Spleen (tissue), 11 donors: Measurements from ENCODE around the gene USP36. TPM values are rescaled to one million over a fixed set of nuclear protein-coding genes. Genes with fewer than 3 reads are reported as not detected.

Experiments used
- DNase-seq: peaks from one replicate; pipeline ENCODE4 v3.0.0-alpha.2; 2020
- H3K27ac ChIP-seq, 8 donors: fragments of 200-600 bp; sonication (generic) in 7 of 8; 1 replicate in 4 of 8; 2 replicates in 4 of 8; pipeline versions ENCODE4 v1.5.0 to v1.8.0; 2016 to 2021; ENCODE audit warnings: inconsistent platforms in 4 of 8, mild to moderate bottlenecking in 4 of 8, moderate library complexity in 1 of 8
- H3K27me3 ChIP-seq, 7 donors: fragments of 200-600 bp; sonication (generic) in 6 of 7; replicated peaks in 1 of 7; 1 replicate in 4 of 7; 2 replicates in 3 of 7; pipeline versions ENCODE4 v1.5.0 to v1.8.0; 2016 to 2021; ENCODE audit warnings: inconsistent platforms in 3 of 7, mild to moderate bottlenecking in 1 of 7
- H3K36me3 ChIP-seq, 6 donors: fragments of 200-600 bp; sonication (generic) in 5 of 6; 1 replicate in 4 of 6; 2 replicates in 2 of 6; pipeline versions ENCODE4 v1.5.0 to v1.8.0; 2016 to 2021; ENCODE audit warnings: inconsistent platforms in 2 of 6
- H3K4me1 ChIP-seq, 6 donors: fragments of 200-600 bp; sonication (generic) in 5 of 6; 1 replicate in 3 of 6; 2 replicates in 3 of 6; pipeline versions ENCODE4 v1.5.0 to v1.8.0; 2016 to 2021; ENCODE audit warnings: inconsistent platforms in 3 of 6
- H3K4me3 ChIP-seq, 8 donors: fragments of 200-600 bp; sonication (generic) in 7 of 8; 1 replicate in 4 of 8; 2 replicates in 4 of 8; pipeline versions ENCODE4 v1.5.0 to v1.8.0; 2016 to 2021; ENCODE audit warnings: inconsistent platforms in 4 of 8, mild to moderate bottlenecking in 4 of 8, moderate library complexity in 2 of 8
- H3K9me3 ChIP-seq, 8 donors: fragments of 200-600 bp; sonication (generic) in 7 of 8; 1 replicate in 4 of 8; 2 replicates in 4 of 8; pipeline versions ENCODE4 v1.5.0 to v1.8.0; 2016 to 2021; ENCODE audit warnings: inconsistent platforms in 4 of 8
- POLR2A ChIP-seq, 3 donors: fragments of 450-650 bp; IDR thresholded peaks; one replicate each; pipeline ENCODE4 v1.5.1; 2017; ENCODE audit warnings: antibody characterized with exemption in 3 of 3, mild to moderate bottlenecking in 1 of 3
- POLR2AphosphoS5 ChIP-seq, 3 donors: sonication (generic); formaldehyde crosslinking; IDR thresholded peaks; one replicate each; pipeline ENCODE4 v1.5.1; 2017; ENCODE audit warnings: antibody characterized with exemption in 3 of 3
- WGBS, 5 donors: extraction: QIAGEN DNeasy Blood & Tissue Kit in 3 of 5; methylation state at CpG; one replicate each; pipeline versions ENCODE4 v1.1.5 to v1.1.7; 2013 to 2018; 5-methylcytosine and 5-hydroxymethylcytosine counted together
- intact Hi-C: fragments of 100-400 bp; cut with DNase I; formaldehyde crosslinking; loops from one replicate; pipeline ENCODE4 v1.15.0; 2023; ENCODE audit warnings: low total_unique reads
- polyA plus RNA-seq, 3 donors: library from polyadenylated mRNA; stranded (reverse); fragments of 200-250 nt; gene quantifications; one replicate each; pipeline ENCODE4 v1.2.1, GENCODE V29; 2013
- total RNA-seq, 7 donors: library from RNA; depleted of rRNA in 3 of 7; stranded (reverse); fragments of >200 nt in 3 of 7; fragmentation: NEBNext Ultra II Directional in 4 of 7; extraction: Animal tissue kit (Norgen Biotek cat#: 25700) in 4 of 7; gene quantifications; one replicate each; pipeline versions ENCODE4 v1.1.0 to v1.2.1, GENCODE V29; 2016 to 2021
- TF ChIP-seq, protein P1 (sequence below), 11 experiments: fragments of 200-600 bp in 7 of 11; fragments of 450-650 bp in 4 of 11; sonication (generic) in 4 of 11; IDR thresholded peaks in 8 of 11; conservative IDR thresholded peaks in 3 of 11; 1 replicate in 7 of 11; 2 replicates in 4 of 11; pipeline versions ENCODE4 v1.4.0 to v1.8.0; 2016 to 2021; ENCODE audit warnings: antibody characterized with exemption in 11 of 11, inconsistent platforms in 4 of 11, mild to moderate bottlenecking in 1 of 11
- donor health status: healthy with polysubstance abuse.
- donor health status: DM: no; HTN: no; CAD: no; lungs with moderate emphysema.
- donor health status: DM: no; HTN: no; CAD: no.
- donor health status: Bipolar disorder and iron deficiency.
- donor health status: healthy.
- donor health status: DM: no; HTN: no; CAD: no.
- donor health status: DM: yes; HTN: yes; CAD: no.

Gene USP36
- total and polyA plus RNA-seq, 10 donors: 13.4 to 95.0 (median 51.6) TPM

- WGBS, 5 donors: 94 to 100% (median 98%) methylated on average over 1 of the region's 1 CpG
- Histone ChIP-seq H3K36me3 (no peaks in the 10 kb centered on the region), H3K4me3 (no peak overlapping the region), H3K4me1 (peaks cover 22 to 66% (median 41%) of the 10 kb centered on the region in 6 donors), H3K27me3 (no peaks in the 10 kb centered on the region), H3K9me3 (no peaks in the 10 kb centered on the region), H3K27ac (peak overlapping the region in 3 of 8 donors; percentile 71 to 99 (median 98))
- intact Hi-C loops: no loop called here
- no peak for TF ChIP-seq POLR2AphosphoS5 (IDR thresholded peaks at IDR 0.05)
- TF ChIP-seq POLR2A (IDR thresholded peaks at IDR 0.05): no peak
- TF ChIP-seq, protein P1, sequence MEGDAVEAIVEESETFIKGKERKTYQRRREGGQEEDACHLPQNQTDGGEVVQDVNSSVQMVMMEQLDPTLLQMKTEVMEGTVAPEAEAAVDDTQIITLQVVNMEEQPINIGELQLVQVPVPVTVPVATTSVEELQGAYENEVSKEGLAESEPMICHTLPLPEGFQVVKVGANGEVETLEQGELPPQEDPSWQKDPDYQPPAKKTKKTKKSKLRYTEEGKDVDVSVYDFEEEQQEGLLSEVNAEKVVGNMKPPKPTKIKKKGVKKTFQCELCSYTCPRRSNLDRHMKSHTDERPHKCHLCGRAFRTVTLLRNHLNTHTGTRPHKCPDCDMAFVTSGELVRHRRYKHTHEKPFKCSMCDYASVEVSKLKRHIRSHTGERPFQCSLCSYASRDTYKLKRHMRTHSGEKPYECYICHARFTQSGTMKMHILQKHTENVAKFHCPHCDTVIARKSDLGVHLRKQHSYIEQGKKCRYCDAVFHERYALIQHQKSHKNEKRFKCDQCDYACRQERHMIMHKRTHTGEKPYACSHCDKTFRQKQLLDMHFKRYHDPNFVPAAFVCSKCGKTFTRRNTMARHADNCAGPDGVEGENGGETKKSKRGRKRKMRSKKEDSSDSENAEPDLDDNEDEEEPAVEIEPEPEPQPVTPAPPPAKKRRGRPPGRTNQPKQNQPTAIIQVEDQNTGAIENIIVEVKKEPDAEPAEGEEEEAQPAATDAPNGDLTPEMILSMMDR (IDR thresholded peaks at IDR 0.05 in 8 of 11, conservative IDR thresholded peaks at IDR 0.05 in 3 of 11): no peak
- no peak for DNase-seq
These were observed 55.0 kb downstream of the USP36 start for GRCh38 chr17:78785663-78786057.

DNA sequence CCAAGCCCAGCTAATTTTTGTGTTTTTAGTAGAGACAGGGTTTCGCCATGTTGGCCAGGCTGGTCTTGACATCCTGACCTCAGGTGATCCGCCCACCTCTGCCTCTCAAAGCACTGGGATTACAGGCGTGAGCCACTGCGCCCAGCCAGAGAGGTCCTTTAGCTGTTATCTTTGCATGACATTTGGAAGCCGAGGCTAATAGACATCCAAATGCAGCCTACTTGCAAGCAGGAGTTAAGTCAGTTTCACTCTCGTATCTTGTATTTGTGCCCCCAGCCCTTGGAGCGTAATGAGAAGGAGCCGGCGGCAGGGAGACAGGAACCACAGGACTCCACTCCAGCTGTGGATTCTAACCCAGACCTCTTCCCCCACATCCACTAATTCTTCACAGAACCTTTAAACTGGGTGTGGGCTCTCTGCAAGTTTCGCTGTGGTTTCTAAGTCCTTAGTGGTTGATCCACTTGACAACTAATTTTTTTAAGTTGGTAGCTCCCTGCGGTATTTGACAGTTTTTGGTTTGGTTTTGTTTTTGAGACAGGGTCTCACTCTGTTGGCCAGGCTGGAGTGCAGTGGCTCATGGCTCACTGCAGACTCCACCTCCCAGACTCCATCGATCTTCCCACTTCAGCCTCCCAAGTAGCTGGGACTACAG is 55.5 kb downstream of the USP36 start:
- TF ChIP-seq POLR2A (IDR thresholded peaks at IDR 0.05): no peak
- no peak for TF ChIP-seq POLR2AphosphoS5 (IDR thresholded peaks at IDR 0.05)
- TF ChIP-seq, protein P1 (IDR thresholded peaks at IDR 0.05 in 8 of 11, conservative IDR thresholded peaks at IDR 0.05 in 3 of 11): no peak
- intact Hi-C loops: no loop called here
- Histone ChIP-seq H3K27me3 (no peaks in the 10 kb centered on the region), H3K4me1 (peaks cover 24 to 66% (median 43%) of the 10 kb centered on the region in 6 donors), H3K9me3 (no peaks in the 10 kb centered on the region), H3K27ac (peak overlapping the region in 4 of 8 donors; percentile 71 to 99 (median 95)), H3K4me3 (no peak overlapping the region), H3K36me3 (no peaks in the 10 kb centered on the region)
- WGBS, 5 donors: 79 to 87% (median 86%) methylated on average over 12 of the region's 12 CpGs
- peak; percentile 66 for DNase-seq

DNA sequence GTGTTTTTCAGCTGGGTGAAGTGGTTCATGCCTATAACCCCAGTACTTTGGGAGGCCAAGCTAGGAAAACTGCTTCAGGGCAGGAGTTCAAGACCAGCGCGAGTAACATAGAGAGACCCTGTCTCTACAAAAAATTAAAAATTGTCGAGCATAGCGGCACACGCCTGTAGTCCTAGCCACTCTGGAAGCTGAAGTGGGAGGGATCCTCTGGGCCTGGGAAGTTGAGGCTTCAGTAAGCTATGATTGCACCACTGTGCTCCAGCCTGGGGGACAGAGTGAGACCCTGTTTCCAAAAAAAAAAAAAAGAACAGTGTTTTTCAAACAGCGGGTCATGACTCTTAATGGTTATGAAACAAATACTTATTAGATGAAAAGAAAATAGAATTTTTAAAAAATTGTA is 56.3 kb downstream of the USP36 start:
- Histone ChIP-seq H3K4me1 (peaks cover 28 to 66% (median 43%) of the 10 kb centered on the region in 6 donors), H3K36me3 (no peaks in the 10 kb centered on the region), H3K9me3 (no peaks in the 10 kb centered on the region), H3K27me3 (no peaks in the 10 kb centered on the region), H3K27ac (peak overlapping the region in 7 of 8 donors; percentile 33 to 99 (median 98)), H3K4me3 (no peak overlapping the region)
- intact Hi-C loops: loop anchor here (5.0 kb wide), 1 partner anchor 37 kb away; no protein-coding TSS in a partner anchor
- peak; percentile 11 for DNase-seq
- 89 to 96% (median 93%) methylated on average over 6 of the region's 6 CpGs for WGBS, 5 donors
- TF ChIP-seq, protein P1 (IDR thresholded peaks at IDR 0.05 in 8 of 11, conservative IDR thresholded peaks at IDR 0.05 in 3 of 11): no peak
- TF ChIP-seq POLR2A (IDR thresholded peaks at IDR 0.05) (no peak), POLR2AphosphoS5 (IDR thresholded peaks at IDR 0.05) (no peak)

GRCh38 chr17:78783711-78784324 is 56.8 kb downstream of the USP36 start:
- WGBS, 5 donors: 67 to 78% (median 72%) methylated on average over 7 of the region's 7 CpGs
- Histone ChIP-seq H3K27ac (peak overlapping the region; percentile 33 to 99 (median 96)), H3K4me1 (peaks cover 31 to 66% (median 44%) of the 10 kb centered on the region in 6 donors)

More at GRCh38 chr17:78783711-78784324, 56.8 kb downstream of the USP36 start:
- intact Hi-C loops: loop anchor here (5.0 kb wide), 1 partner anchor 37 kb away; no protein-coding TSS in a partner anchor
- Histone ChIP-seq H3K9me3 (no peaks in the 10 kb centered on the region), H3K36me3 (no peaks in the 10 kb centered on the region), H3K4me3 (no peak overlapping the region), H3K27me3 (no peaks in the 10 kb centered on the region)
- TF ChIP-seq, protein P1 (IDR thresholded peaks at IDR 0.05 in 8 of 11, conservative IDR thresholded peaks at IDR 0.05 in 3 of 11): no peak
- TF ChIP-seq POLR2AphosphoS5 (IDR thresholded peaks at IDR 0.05): peak in 1 of 3 donors; percentile 14
- peak; percentile 66 for DNase-seq
